Measurements from ENCODE around the gene SAMD8.
"Not testable (repeated sequence)": the region's sequence is repeated elsewhere in the genome, so short reads cannot be mapped to it uniquely, and the experiment has no call there.

Gene SAMD8

GRCh38 chr10:75098902-75099673 lies 12.4 kb upstream of the SAMD8 start:
- no peaks in the 10 kb centered on the region for H3K9me3 Mint-ChIP-seq
- DNase-seq (no peak), ATAC-seq (no peak)
- no peaks in the 10 kb centered on the region for H3K4me1 Mint-ChIP-seq
- H3K27ac Mint-ChIP-seq = no peak overlapping the region
- no peaks in the 10 kb centered on the region for H3K36me3 Mint-ChIP-seq (ENCODE audit: low read depth)
- H3K4me3 Mint-ChIP-seq = no peak overlapping the region
- H3K27me3 Mint-ChIP-seq = no peaks in the 10 kb centered on the region

GRCh38 chr10:75099952-75100763 lies 11.3 kb upstream of the SAMD8 start:
- Mint-ChIP-seq H3K4me3 (no peak overlapping the region), H3K36me3 (ENCODE audit: low read depth) (no peaks in the 10 kb centered on the region), H3K27me3 (no peaks in the 10 kb centered on the region), H3K4me1 (no peaks in the 10 kb centered on the region), H3K9me3 (no peaks in the 10 kb centered on the region), H3K27ac (no peak overlapping the region)
- ATAC-seq (peak; percentile 77), DNase-seq (peak; percentile 91)

- no peaks in the 10 kb centered on the region for H3K36me3 Mint-ChIP-seq (ENCODE audit: low read depth)
- H3K9me3 Mint-ChIP-seq = no peaks in the 10 kb centered on the region
- no peaks in the 10 kb centered on the region for H3K4me1 Mint-ChIP-seq
- H3K27me3 Mint-ChIP-seq = no peaks in the 10 kb centered on the region
- no peak overlapping the region for H3K27ac Mint-ChIP-seq
- ATAC-seq (no peak), DNase-seq (no peak)
- H3K4me3 Mint-ChIP-seq = no peak overlapping the region
Measured at GRCh38 chr10:75100764-75101291, 10.6 kb upstream of the SAMD8 start.

- no peaks in the 10 kb centered on the region for H3K27me3 Mint-ChIP-seq
Measured at GRCh38 chr10:75101416-75102251, 9.8 kb upstream of the SAMD8 start.

GRCh38 chr10:75102830-75103673 lies 8.4 kb upstream of the SAMD8 start:
- DNase-seq (no peak), ATAC-seq (no peak)
- Mint-ChIP-seq H3K27ac (no peak overlapping the region), H3K4me1 (no peaks in the 10 kb centered on the region), H3K36me3 (ENCODE audit: low read depth) (no peaks in the 10 kb centered on the region), H3K27me3 (no peaks in the 10 kb centered on the region), H3K4me3 (no peak overlapping the region), H3K9me3 (no peaks in the 10 kb centered on the region)

More at GRCh38 chr10:75101416-75102251, 9.8 kb upstream of the SAMD8 start:
- Mint-ChIP-seq H3K9me3 (no peaks in the 10 kb centered on the region), H3K36me3 (ENCODE audit: low read depth) (no peaks in the 10 kb centered on the region), H3K4me1 (no peaks in the 10 kb centered on the region), H3K27ac (no peak overlapping the region), H3K4me3 (no peak overlapping the region)
- no peak for DNase-seq
- ATAC-seq = no peak

GRCh38 chr10:75103881-75104686 lies 7.4 kb upstream of the SAMD8 start:
- Mint-ChIP-seq H3K4me3 (no peak overlapping the region), H3K27me3 (no peaks in the 10 kb centered on the region), H3K36me3 (ENCODE audit: low read depth) (no peaks in the 10 kb centered on the region), H3K4me1 (no peaks in the 10 kb centered on the region), H3K9me3 (no peaks in the 10 kb centered on the region), H3K27ac (no peak overlapping the region)
- no peak for DNase-seq
- ATAC-seq = no peak

- Mint-ChIP-seq H3K4me1 (peaks cover 6% of the 10 kb centered on the region), H3K27me3 (no peaks in the 10 kb centered on the region), H3K4me3 (no peak overlapping the region), H3K27ac (no peak overlapping the region), H3K9me3 (no peaks in the 10 kb centered on the region), H3K36me3 (ENCODE audit: low read depth) (no peaks in the 10 kb centered on the region)
- ATAC-seq (no peak), DNase-seq (no peak)
Measured at GRCh38 chr10:75104842-75105241, 6.6 kb upstream of the SAMD8 start.

GRCh38 chr10:75105576-75106197 lies 5.8 kb upstream of the SAMD8 start:
- H3K4me1 Mint-ChIP-seq = peaks cover 15% of the 10 kb centered on the region
- H3K27ac Mint-ChIP-seq = no peak overlapping the region
- no peaks in the 10 kb centered on the region for H3K36me3 Mint-ChIP-seq (ENCODE audit: low read depth)
- H3K9me3 Mint-ChIP-seq = no peaks in the 10 kb centered on the region
- ATAC-seq (no peak), DNase-seq (no peak)
- H3K4me3 Mint-ChIP-seq = no peak overlapping the region
- H3K27me3 Mint-ChIP-seq = no peaks in the 10 kb centered on the region

GRCh38 chr10:75106242-75106641 lies 5.2 kb upstream of the SAMD8 start:
- ATAC-seq (no peak), DNase-seq (no peak)
- Mint-ChIP-seq H3K9me3 (no peaks in the 10 kb centered on the region), H3K4me3 (no peak overlapping the region), H3K27ac (no peak overlapping the region), H3K27me3 (no peaks in the 10 kb centered on the region), H3K36me3 (ENCODE audit: low read depth) (no peaks in the 10 kb centered on the region), H3K4me1 (peaks cover 20% of the 10 kb centered on the region)

- H3K27me3 Mint-ChIP-seq; H3K27ac Mint-ChIP-seq; ATAC-seq; H3K4me3 Mint-ChIP-seq; DNase-seq; H3K9me3 Mint-ChIP-seq; H3K36me3 Mint-ChIP-seq (ENCODE audit: low read depth): not testable (repeated sequence)
- peaks cover 20% of the 10 kb centered on the region for H3K4me1 Mint-ChIP-seq
Measured at GRCh38 chr10:75106891-75107290, 4.6 kb upstream of the SAMD8 start.

GRCh38 chr10:75107756-75108683 lies 3.4 kb upstream of the SAMD8 start:
- Mint-ChIP-seq H3K4me1 (peaks cover 32% of the 10 kb centered on the region), H3K36me3 (ENCODE audit: low read depth) (peaks cover 8% of the 10 kb centered on the region), H3K27me3 (no peaks in the 10 kb centered on the region), H3K27ac (no peak overlapping the region), H3K4me3 (no peak overlapping the region), H3K9me3 (no peaks in the 10 kb centered on the region)
- ATAC-seq (no peak), DNase-seq (no peak)
